Smooth muscle cell (in vitro differentiated cells): ENCODE results near the gene COPZ2. TPM values are rescaled to one million over a fixed set of nuclear protein-coding genes. Genes with fewer than 3 reads are reported as not detected.

Source experiments
- DNase-seq: peaks from one replicate; lab custom pipeline; 2025; ENCODE audit not compliant: unreplicated experiment; lab: John Stamatoyannopoulos, UW
- H2AFZ ChIP-seq: fragments of 200-600 bp; sonication (generic); 2 replicates; pipeline ENCODE4 v1.6.0; 2016; ENCODE audit warnings: antibody characterized with exemption, low read depth, mild to moderate bottlenecking
- H3F3A ChIP-seq: fragments of 200-600 bp; sonication (generic); 2 replicates; pipeline ENCODE4 v1.6.0; 2017; ENCODE audit warnings: antibody characterized with exemption, low read depth
- H3K27ac ChIP-seq: fragments of 200-600 bp; sonication (generic); 2 replicates; pipeline ENCODE4 v1.5.1; 2016; ENCODE audit warnings: low read depth, mild to moderate bottlenecking
- H3K27me3 ChIP-seq: fragments of 200-600 bp; sonication (generic); 2 replicates; pipeline ENCODE4 v1.6.1; 2016; ENCODE audit warnings: low read depth, mild to moderate bottlenecking
- H3K36me3 ChIP-seq: fragments of 200-600 bp; sonication (generic); 2 replicates; pipeline ENCODE4 v1.5.1; 2016; ENCODE audit warnings: low read depth
- H3K4me1 ChIP-seq: fragments of 200-600 bp; sonication (generic); 2 replicates; pipeline ENCODE4 v1.5.1; 2016; ENCODE audit warnings: low read depth
- H3K4me2 ChIP-seq: fragments of 200-600 bp; sonication (generic); 2 replicates; pipeline ENCODE4 v1.6.0; 2016; ENCODE audit warnings: mild to moderate bottlenecking
- H3K4me3 ChIP-seq: fragments of 200-600 bp; sonication (generic); 2 replicates; pipeline ENCODE4 v1.5.1; 2016; ENCODE audit warnings: mild to moderate bottlenecking
- H3K79me2 ChIP-seq: fragments of 200-600 bp; sonication (generic); 2 replicates; pipeline ENCODE4 v1.6.0; 2016; ENCODE audit warnings: low read depth, mild to moderate bottlenecking
- H3K9ac ChIP-seq: fragments of 200-600 bp; sonication (generic); 2 replicates; pipeline ENCODE4 v1.6.0; 2016; ENCODE audit warnings: low read depth
- H3K9me3 ChIP-seq: fragments of 200-600 bp; sonication (generic); replicated peaks from 2 replicates; pipeline ENCODE4 v1.5.1; 2016; ENCODE audit warnings: low read depth
- H4K20me1 ChIP-seq: fragments of 200-600 bp; sonication (generic); 2 replicates; pipeline ENCODE4 v1.6.0; 2016; ENCODE audit warnings: low read depth
- CTCF ChIP-seq: fragments of 200-600 bp; sonication (generic); IDR thresholded peaks from 2 replicates; pipeline ENCODE4 v1.5.1; 2017; ENCODE audit warnings: borderline replicate concordance, mild to moderate bottlenecking, antibody characterized with exemption; ENCODE audit not compliant: insufficient read depth, poor library complexity, severe bottlenecking
- WGBS: methylation state at CpG from one replicate; pipeline ENCODE4 v1.1.7; 2016; ENCODE audit warnings: low lambda C conversion rate; 5-methylcytosine and 5-hydroxymethylcytosine counted together
- polyA plus RNA-seq: library from polyadenylated mRNA; unstranded; fragments of >200 nt; fragmentation: Nextera tagmentation; extraction: Ambion mirVana; gene quantifications from 2 replicates; pipeline ENCODE4 v1.2.1, GENCODE V29; 2016
- total RNA-seq: library from RNA; depleted of rRNA; stranded (reverse); fragments of >200 nt; gene quantifications from 2 replicates; pipeline ENCODE4 v1.2.3, GENCODE V29; 2014

COPZ2 gene
- total and polyA plus RNA-seq, 2 experiments from 2014 or later, result 70.6 to 257 TPM

DNA sequence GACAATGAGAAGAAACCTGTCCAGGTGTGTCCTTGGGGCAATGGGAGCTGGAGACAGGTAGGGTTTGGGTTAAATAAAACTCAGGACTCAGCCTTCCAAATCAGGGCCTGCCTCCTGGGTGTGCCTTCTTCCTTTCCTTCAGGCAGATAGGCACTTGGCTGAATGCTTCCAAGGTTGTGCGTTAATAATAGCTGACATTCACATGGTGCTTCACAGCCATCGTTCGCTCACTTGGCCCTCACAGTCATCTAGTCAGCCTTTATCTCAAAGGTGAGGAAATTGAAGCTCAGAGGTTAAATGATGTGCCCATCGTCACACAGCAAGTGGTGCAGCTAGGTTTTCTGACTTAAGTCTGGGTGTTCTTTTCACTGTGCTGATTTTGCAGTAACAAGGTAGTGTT is 20.0 kb upstream of the COPZ2 start:
- 81% methylated on average over 4 of the region's 4 CpGs for WGBS
- H3K4me1 ChIP-seq, result peaks cover 23% of the 10 kb centered on the region
- H3K79me2 ChIP-seq, result peaks cover 50% of the 10 kb centered on the region
- DNase-seq, result no peak
- no peaks in the 10 kb centered on the region for H3K27me3 ChIP-seq
- no peak overlapping the region for H3K4me3 ChIP-seq
- H3K27ac ChIP-seq, result peak overlapping the region; percentile 94
- no peak overlapping the region for H3K9ac ChIP-seq
- peaks cover 75% of the 10 kb centered on the region for H4K20me1 ChIP-seq
- no peak overlapping the region for H2AFZ ChIP-seq
- no peak overlapping the region for H3K4me2 ChIP-seq
- H3F3A ChIP-seq, result peaks cover 28% of the 10 kb centered on the region
- no peaks in the 10 kb centered on the region for H3K36me3 ChIP-seq
- no peak for TF ChIP-seq CTCF
- H3K9me3 ChIP-seq, result no peaks in the 10 kb centered on the region

DNA sequence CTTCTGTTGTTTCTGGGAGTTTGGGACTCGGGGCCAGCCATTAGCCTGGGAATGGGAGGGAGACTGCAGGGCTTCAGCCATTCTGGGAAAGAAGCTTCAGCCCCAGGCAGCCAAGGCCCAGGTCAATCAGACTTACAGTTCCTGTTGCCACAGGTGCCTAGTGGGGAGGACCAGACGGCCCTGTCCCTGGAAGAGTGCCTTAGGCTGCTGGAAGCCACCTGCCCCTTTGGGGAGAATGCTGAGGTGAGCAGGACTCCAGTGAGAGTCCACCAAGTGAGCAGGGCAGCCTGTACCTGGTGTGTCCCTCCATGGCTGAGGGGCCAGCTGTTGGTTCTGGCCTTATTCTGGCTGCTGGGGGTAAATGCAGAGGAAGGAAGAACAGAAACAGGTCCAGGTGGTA is 19.3 kb upstream of the COPZ2 start:
- H3K4me3 ChIP-seq, result no peak overlapping the region
- peaks cover 77% of the 10 kb centered on the region for H4K20me1 ChIP-seq
- no peaks in the 10 kb centered on the region for H3K36me3 ChIP-seq
- H3K9me3 ChIP-seq, result no peaks in the 10 kb centered on the region
- DNase-seq, result no peak
- H3K4me1 ChIP-seq, result peaks cover 31% of the 10 kb centered on the region
- peak overlapping the region; percentile 94 for H3K27ac ChIP-seq
- peak overlapping the region; percentile 85 for H3K4me2 ChIP-seq
- TF ChIP-seq CTCF, result no peak
- WGBS, result 85% methylated on average over 2 of the region's 2 CpGs
- no peak overlapping the region for H3K9ac ChIP-seq
- H3K27me3 ChIP-seq, result no peaks in the 10 kb centered on the region
- H3K79me2 ChIP-seq, result peaks cover 58% of the 10 kb centered on the region
- no peak overlapping the region for H2AFZ ChIP-seq
- peaks cover 30% of the 10 kb centered on the region for H3F3A ChIP-seq

DNA sequence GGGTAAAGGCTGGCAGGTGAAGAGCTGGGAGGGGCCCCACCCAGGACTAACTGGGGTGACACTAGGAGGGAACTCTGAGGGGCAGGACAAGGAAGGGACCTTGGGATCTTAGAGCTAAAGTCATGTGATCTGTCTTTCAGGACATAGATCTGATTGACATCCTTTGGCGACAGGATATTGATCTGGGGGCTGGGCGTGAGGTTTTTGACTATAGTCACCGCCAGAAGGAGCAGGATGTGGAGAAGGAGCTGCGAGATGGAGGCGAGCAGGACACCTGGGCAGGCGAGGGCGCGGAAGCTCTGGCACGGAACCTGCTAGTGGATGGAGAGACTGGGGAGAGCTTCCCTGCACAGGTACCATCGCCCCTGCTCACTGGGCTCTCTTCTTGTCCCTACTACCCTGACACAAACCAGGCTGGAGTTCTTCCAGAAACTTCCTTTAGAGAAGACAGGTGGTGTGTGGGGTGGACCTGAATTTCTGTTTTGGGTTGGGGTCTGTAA is 18.7 kb upstream of the COPZ2 start:
- Histone ChIP-seq H2AFZ (no peak overlapping the region), H3K4me1 (peaks cover 31% of the 10 kb centered on the region)

More for the DNA sequence above, 18.7 kb upstream of the COPZ2 start:
- Histone ChIP-seq H3K4me3 (no peak overlapping the region), H3K27me3 (no peaks in the 10 kb centered on the region), H3K27ac (peak overlapping the region; percentile 94), H3K36me3 (no peaks in the 10 kb centered on the region), H3K9me3 (no peaks in the 10 kb centered on the region), H3F3A (peaks cover 28% of the 10 kb centered on the region), H3K9ac (peak overlapping the region; percentile 72), H3K4me2 (peak overlapping the region; percentile 85), H4K20me1 (peaks cover 77% of the 10 kb centered on the region), H3K79me2 (peaks cover 64% of the 10 kb centered on the region)
- DNase-seq, result no peak
- 92% methylated on average over 10 of the region's 10 CpGs for WGBS
- no peak for TF ChIP-seq CTCF
